Hepatocyte (in vitro differentiated cells): Measurements from ENCODE around the gene SH3RF1.

Experiments used
- EZH2 ChIP-seq: fragments of 200-600 bp; sonication (generic); IDR thresholded peaks from 2 replicates; pipeline ENCODE4 v1.6.1; 2016; ENCODE audit warnings: antibody characterized with exemption, mild to moderate bottlenecking, borderline replicate concordance
- TF ChIP-seq, protein P1 (sequence below): fragments of 200-600 bp; sonication (generic); IDR thresholded peaks from 2 replicates; pipeline ENCODE4 v1.5.1; 2016; ENCODE audit warnings: antibody characterized with exemption, mild to moderate bottlenecking; ENCODE audit not compliant: poor library complexity

DNA sequence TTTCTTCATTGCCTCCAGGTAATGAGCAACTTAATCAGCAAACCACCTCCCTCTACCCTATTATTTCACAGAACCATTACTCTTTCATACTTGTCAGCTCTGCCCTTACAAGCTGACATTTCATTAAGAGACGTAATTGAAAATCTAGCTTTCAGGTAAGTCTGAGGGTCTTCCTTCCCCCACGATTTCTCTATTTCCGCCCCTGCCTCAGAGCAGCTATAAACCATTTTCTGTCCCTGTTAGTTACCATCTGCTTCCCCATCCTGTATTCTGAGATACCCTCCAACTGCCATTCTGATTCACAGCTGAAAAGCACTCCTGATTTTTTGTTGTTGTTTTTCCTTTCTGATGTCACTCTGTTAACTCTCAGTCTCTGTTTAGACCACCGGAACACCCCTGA lies 37.1 kb downstream of the SH3RF1 start:
- TF ChIP-seq EZH2, result no peak
- TF ChIP-seq, protein P1, sequence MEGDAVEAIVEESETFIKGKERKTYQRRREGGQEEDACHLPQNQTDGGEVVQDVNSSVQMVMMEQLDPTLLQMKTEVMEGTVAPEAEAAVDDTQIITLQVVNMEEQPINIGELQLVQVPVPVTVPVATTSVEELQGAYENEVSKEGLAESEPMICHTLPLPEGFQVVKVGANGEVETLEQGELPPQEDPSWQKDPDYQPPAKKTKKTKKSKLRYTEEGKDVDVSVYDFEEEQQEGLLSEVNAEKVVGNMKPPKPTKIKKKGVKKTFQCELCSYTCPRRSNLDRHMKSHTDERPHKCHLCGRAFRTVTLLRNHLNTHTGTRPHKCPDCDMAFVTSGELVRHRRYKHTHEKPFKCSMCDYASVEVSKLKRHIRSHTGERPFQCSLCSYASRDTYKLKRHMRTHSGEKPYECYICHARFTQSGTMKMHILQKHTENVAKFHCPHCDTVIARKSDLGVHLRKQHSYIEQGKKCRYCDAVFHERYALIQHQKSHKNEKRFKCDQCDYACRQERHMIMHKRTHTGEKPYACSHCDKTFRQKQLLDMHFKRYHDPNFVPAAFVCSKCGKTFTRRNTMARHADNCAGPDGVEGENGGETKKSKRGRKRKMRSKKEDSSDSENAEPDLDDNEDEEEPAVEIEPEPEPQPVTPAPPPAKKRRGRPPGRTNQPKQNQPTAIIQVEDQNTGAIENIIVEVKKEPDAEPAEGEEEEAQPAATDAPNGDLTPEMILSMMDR, result no peak
